IMR-90 (cell line): ENCODE measurements around the gene FAIM2. TPM values are rescaled to one million over a fixed set of nuclear protein-coding genes. Genes with fewer than 3 reads are reported as not detected.

Experiments used
- ATAC-seq: fragments of 200-7000 bp; cut with Tn5 transposase; 2 replicates; pipeline ENCODE4 v1.9.1; 2020; ENCODE audit warnings: low read depth, mild to moderate bottlenecking, moderate library complexity
- BruUV-seq: library from RNA; stranded (reverse); fragments of 400-500 nt; replicated peaks from 2 replicates; lab custom pipeline; 2021; lab: Mats Ljungman, UMichigan
- CTCF ChIA-PET: fragments of 300-600 bp; formaldehyde crosslinking; extraction: SDS; loops from one replicate; lab custom pipeline; 2021; ENCODE audit warnings: antibody characterized with exemption; lab: Yijun Ruan, JAX
- POLR2A ChIA-PET: fragments of 300-600 bp; sonication (Branson Sonifier 250); formaldehyde crosslinking; loops from one replicate; lab custom pipeline; 2022; ENCODE audit warnings: antibody characterized with exemption; ENCODE audit not compliant: unreplicated experiment; lab: Charles Lee
- DNase-seq: peaks from one replicate; pipeline ENCODE4 v3.0.0; 2013
- H2AFZ ChIP-seq: replicated peaks from 2 replicates; pipeline ENCODE3; 2013; ENCODE audit warnings: low read length, mild to moderate bottlenecking; ENCODE audit not compliant: poor library complexity
- H2AK5ac ChIP-seq: 2 replicates; pipeline ENCODE4 v1.6.1; 2013; ENCODE audit warnings: low read depth, low read length, inconsistent platforms
- H2AK9ac ChIP-seq: replicated peaks from 2 replicates; pipeline ENCODE3; 2013; ENCODE audit warnings: mild to moderate bottlenecking, low read depth, low read length, moderate library complexity; ENCODE audit not compliant: poor library complexity
- H2BK120ac ChIP-seq: 2 replicates; pipeline ENCODE4 v1.6.1; 2013; ENCODE audit warnings: low read depth, low read length, inconsistent platforms
- H2BK15ac ChIP-seq: 3 replicates; pipeline ENCODE4 v1.6.1; 2013; ENCODE audit warnings: low read depth, low read length, inconsistent platforms
- H2BK20ac ChIP-seq: 2 replicates; pipeline ENCODE4 v1.6.1; 2013; ENCODE audit warnings: low read depth, mild to moderate bottlenecking, inconsistent platforms, low read length, moderate library complexity
- H2BK5ac ChIP-seq: 2 replicates; pipeline ENCODE4 v1.6.1; 2013; ENCODE audit warnings: mild to moderate bottlenecking, low read depth, low read length, inconsistent platforms; ENCODE audit not compliant: poor library complexity, severe bottlenecking
- H3K14ac ChIP-seq: replicated peaks from 2 replicates; pipeline ENCODE4 v1.6.1; 2013; ENCODE audit warnings: low read depth, low read length, inconsistent platforms
- H3K18ac ChIP-seq: 2 replicates; pipeline ENCODE4 v1.6.1; 2013; ENCODE audit warnings: low read depth, low read length, control low read depth
- H3K23ac ChIP-seq: 2 replicates; pipeline ENCODE4 v1.6.1; 2013; ENCODE audit warnings: low read depth, low read length, inconsistent platforms
- H3K27ac ChIP-seq: 2 replicates; pipeline ENCODE4 v1.5.1; 2013; ENCODE audit warnings: mild to moderate bottlenecking, control low read depth, low read length; ENCODE audit not compliant: insufficient read depth
- H3K27me3 ChIP-seq: 2 replicates; pipeline ENCODE4 v1.6.1; 2013; ENCODE audit warnings: low read length; ENCODE audit not compliant: control insufficient read depth, insufficient read depth
- H3K36me3 ChIP-seq: 2 replicates; pipeline ENCODE4 v1.6.1; 2013; ENCODE audit warnings: low read length, mixed read lengths; ENCODE audit not compliant: control insufficient read depth, insufficient read depth
- H3K4ac ChIP-seq: 2 replicates; pipeline ENCODE4 v1.6.1; 2013; ENCODE audit warnings: low read depth, low read length, inconsistent platforms
- H3K4me1 ChIP-seq: 2 replicates; pipeline ENCODE4 v1.6.1; 2013; ENCODE audit warnings: low read length, mixed read lengths; ENCODE audit not compliant: control insufficient read depth, insufficient read depth
- H3K4me2 ChIP-seq: 2 replicates; pipeline ENCODE4 v1.6.1; 2013; ENCODE audit warnings: low read depth, mild to moderate bottlenecking, control low read depth, low read length, moderate library complexity
- H3K4me3 ChIP-seq: 2 replicates; pipeline ENCODE4 v1.5.1; 2013; ENCODE audit warnings: low read depth, mild to moderate bottlenecking, control low read depth, low read length, moderate library complexity; ENCODE audit not compliant: insufficient read depth
- H3K56ac ChIP-seq: 2 replicates; pipeline ENCODE4 v1.6.1; 2013; ENCODE audit warnings: low read length, inconsistent platforms; ENCODE audit not compliant: insufficient read depth; ENCODE audit errors: extremely low read depth
- H3K79me1 ChIP-seq, 2 experiments: 2 replicates each; pipeline ENCODE4 v1.6.1; 2013; ENCODE audit warnings: low read length in 2 of 2, inconsistent platforms in 1 of 2, low read depth in 1 of 2
- H3K9ac ChIP-seq: 2 replicates; pipeline ENCODE4 v1.6.1; 2013; ENCODE audit warnings: low read depth, low read length, control low read depth
- H3K9me1 ChIP-seq: 2 replicates; pipeline ENCODE4 v1.6.1; 2013; ENCODE audit warnings: low read length, inconsistent platforms; ENCODE audit not compliant: insufficient read depth
- H3K9me3 ChIP-seq: 2 replicates; pipeline ENCODE4 v1.6.1; 2013; ENCODE audit warnings: low read length; ENCODE audit not compliant: control insufficient read depth, insufficient read depth
- H4K20me1 ChIP-seq: 2 replicates; pipeline ENCODE4 v1.6.1; 2013; ENCODE audit warnings: low read length, inconsistent platforms; ENCODE audit not compliant: insufficient read depth
- H4K5ac ChIP-seq: 2 replicates; pipeline ENCODE4 v1.6.1; 2013; ENCODE audit warnings: mild to moderate bottlenecking, low read depth, low read length, control low read depth
- H4K8ac ChIP-seq, 2 experiments: 2 replicates each; pipeline ENCODE4 v1.6.1; 2013; ENCODE audit warnings: low read depth in 2 of 2, low read length in 2 of 2, control low read depth in 1 of 2, inconsistent platforms in 1 of 2
- H4K91ac ChIP-seq: 2 replicates; pipeline ENCODE4 v1.6.1; 2013; ENCODE audit warnings: low read depth, low read length, inconsistent platforms; ENCODE audit not compliant: insufficient read depth
- CEBPB ChIP-seq: IDR thresholded peaks from 2 replicates; pipeline ENCODE4 v1.6.1; 2012; ENCODE audit warnings: low read depth, low read length, improper control_type of control experiment
- CHD1 ChIP-seq: IDR thresholded peaks from 2 replicates; pipeline ENCODE4 v1.6.1; 2012; ENCODE audit warnings: low read depth, low read length, improper control_type of control experiment
- FOS ChIP-seq: fragments of 150-350 bp; IDR thresholded peaks from 2 replicates; pipeline ENCODE4 v1.6.1; 2016; ENCODE audit warnings: low read depth, low read length
- MAFK ChIP-seq: IDR thresholded peaks from 2 replicates; pipeline ENCODE4 v1.6.1; 2012; ENCODE audit warnings: low read depth, low read length, improper control_type of control experiment
- MXI1 ChIP-seq: IDR thresholded peaks from 2 replicates; pipeline ENCODE4 v1.6.1; 2012; ENCODE audit warnings: low read depth, mild to moderate bottlenecking, low read length, moderate library complexity, borderline replicate concordance
- POLR2A ChIP-seq: IDR thresholded peaks from 2 replicates; pipeline ENCODE4 v1.6.1; 2012; ENCODE audit warnings: mild to moderate bottlenecking, low read depth, low read length
- RCOR1 ChIP-seq: IDR thresholded peaks from 2 replicates; pipeline ENCODE4 v1.6.1; 2012; ENCODE audit warnings: mild to moderate bottlenecking, low read length, improper control_type of control experiment; ENCODE audit not compliant: insufficient replicate concordance
- RFX5 ChIP-seq: IDR thresholded peaks from 2 replicates; pipeline ENCODE4 v1.8.0; 2012; ENCODE audit warnings: low read depth, mild to moderate bottlenecking, low read length, moderate library complexity
- SMC3 ChIP-seq: fragments of 150-350 bp; IDR thresholded peaks from 2 replicates; pipeline ENCODE4 v1.6.1; 2016; ENCODE audit warnings: low read depth, mild to moderate bottlenecking, antibody characterized with exemption, low read length, moderate library complexity
- WGBS, 2 experiments: methylation state at CpG; one replicate each; pipeline versions ENCODE4 v1.1.5 to v1.1.7; 2013; ENCODE audit warnings: missing lambda C conversion rate in 2 of 2; ENCODE audit not compliant: insufficient read length in 1 of 2; ENCODE audit errors: extremely low coverage in 2 of 2; 5-methylcytosine and 5-hydroxymethylcytosine counted together
- dilution Hi-C: fragments of 300-500 bp; cut with HindIII; formaldehyde crosslinking; loops from one replicate; pipeline ENCODE4 v1.14.3; 2018; ENCODE audit warnings: low sequenced_read_pairs; ENCODE audit not compliant: unreplicated experiment
- in situ Hi-C: fragments of 300-500 bp; cut with MboI; formaldehyde crosslinking; loops from 3 replicates; pipeline ENCODE4 v1.14.3; 2019; ENCODE audit warnings: low sequenced_read_pairs, inconsistent platforms, mixed read lengths
- intact Hi-C: fragments of 100-400 bp; cut with micrococcal nuclease; formaldehyde crosslinking; loops from 2 replicates; pipeline ENCODE4 v1.10.0; 2022
- polyA plus RNA-seq, 3 experiments: library from polyadenylated mRNA; depleted of rRNA; stranded (reverse); fragments of >200 nt; gene quantifications; 2 replicates each; pipeline ENCODE4 v1.2.3, GENCODE V29; 2012; ENCODE audit warnings: low replicate concordance in 1 of 3
- total RNA-seq: library from RNA; depleted of rRNA; stranded (reverse); fragments of >200 nt; gene quantifications from 2 replicates; pipeline ENCODE4 v1.2.3, GENCODE V29; 2012

FAIM2 gene
- total and polyA plus RNA-seq, 2 of the 4 experiments (the other 2 are of a cell fraction), result 0.72 to 5.3 TPM

GRCh38 chr12:49946086-49946485 is 42.4 kb upstream of the FAIM2 start:
- BruUV-seq, result no TSS peak
- no peak for DNase-seq

More at GRCh38 chr12:49946086-49946485, 42.4 kb upstream of the FAIM2 start:
- Histone ChIP-seq H3K36me3 (no peaks in the 10 kb centered on the region), H4K8ac (no peak overlapping the region), H3K27ac (no peak overlapping the region), H2AK9ac (no peak overlapping the region), H4K5ac (no peak overlapping the region), H3K23ac (no peak overlapping the region), H2BK5ac (no peak overlapping the region), H3K9ac (no peak overlapping the region), H3K56ac (no peak overlapping the region), H3K4me2 (no peak overlapping the region), H4K91ac (no peak overlapping the region), H2AK5ac (no peak overlapping the region), H2BK20ac (no peak overlapping the region), H3K14ac (no peak overlapping the region), H3K18ac (no peak overlapping the region), H3K9me1 (0 out of 2 replicates have a peak, but pooled peaks cover 3% of the 10 kb centered on the region), H3K4ac (no peak overlapping the region), H3K4me3 (no peak overlapping the region), H3K27me3 (peaks cover 14% of the 10 kb centered on the region), H3K4me1 (no peaks in the 10 kb centered on the region; the same call in 1 of the 2 replicates), H3K79me1 (no peaks in the 10 kb centered on the region), H2BK120ac (no peak overlapping the region), H2BK15ac (no peak overlapping the region), H2AFZ (no peak overlapping the region), H4K20me1 (no peaks in the 10 kb centered on the region), H3K9me3 (no peaks in the 10 kb centered on the region)
- ATAC-seq, result no peak
- POLR2A ChIA-PET, result no interaction called here
- CTCF ChIA-PET, result interaction anchor here (0.6 to 1.8 kb wide), 12 partner anchors 9 to 276 kb away, joined by 3 to 15 read pairs (median 6); no protein-coding TSS in a partner anchor
- in situ Hi-C loops (no loop called here), dilution Hi-C loops (no loop called here), intact Hi-C loops (no loop called here)
- 77% methylated on average over 8 of the region's 9 CpGs; no CpG with 5 or more reads in 1 of the 2 experiments for WGBS, 2 experiments
- TF ChIP-seq MAFK, result no peak
- TF ChIP-seq RFX5, result no peak
- no peak for TF ChIP-seq CEBPB
- no peak for TF ChIP-seq POLR2A
- no peak for TF ChIP-seq CHD1
- no peak for TF ChIP-seq MXI1
- TF ChIP-seq RCOR1, result no peak
- no peak for TF ChIP-seq SMC3
- no peak for TF ChIP-seq FOS
